Choroid plexus epithelial cell (primary cell): ENCODE measurements around the gene SLC16A1.
"Not testable (repeated sequence)": the region's sequence is repeated elsewhere in the genome, so short reads cannot be mapped to it uniquely, and the experiment has no call there.

Experiments used
- DNase-seq: peaks from one replicate; pipeline ENCODE4 v3.0.0-alpha.2; 2010; ENCODE audit warnings: low read depth
- H3K4me3 ChIP-seq: 2 replicates; pipeline ENCODE4 v1.5.1; 2011; ENCODE audit warnings: low read depth, mild to moderate bottlenecking, control low read depth, low read length, moderate library complexity
- CTCF ChIP-seq: conservative IDR thresholded peaks from 2 replicates; pipeline ENCODE4 v1.5.1; 2011; ENCODE audit warnings: low read depth, mild to moderate bottlenecking, control low read depth, inconsistent platforms, low read length, moderate library complexity

The SLC16A1 gene

DNA sequence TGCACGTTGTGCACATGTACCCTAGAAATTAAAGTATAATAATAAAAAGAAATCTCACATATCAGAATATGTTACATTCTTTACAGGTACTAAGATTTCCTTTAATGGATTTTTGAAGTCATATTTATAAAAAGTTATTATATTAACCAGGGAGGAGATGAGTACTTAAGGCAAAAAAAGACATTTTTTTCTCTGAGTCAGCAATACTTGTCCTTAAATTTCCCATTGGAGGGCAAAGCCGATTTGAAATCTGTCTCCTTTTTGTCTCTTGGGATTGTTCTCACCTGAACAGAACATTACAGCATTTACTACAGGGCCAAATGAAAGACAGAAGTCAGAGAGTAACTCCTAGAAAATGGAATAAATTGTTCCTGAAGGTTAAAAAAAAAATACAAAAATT, 26.3 kb upstream of the SLC16A1 start:
- TF ChIP-seq CTCF, result no peak
- no peak overlapping the region for H3K4me3 ChIP-seq
- no peak for DNase-seq

GRCh38 chr1:112981834-112982233, 25.8 kb upstream of the SLC16A1 start:
- H3K4me3 ChIP-seq, DNase-seq: not testable (repeated sequence)

- H3K4me3 ChIP-seq, result no peak overlapping the region
- no peak for TF ChIP-seq CTCF
- no peak for DNase-seq
Measured at GRCh38 chr1:112981426-112981825, 25.4 kb upstream of the SLC16A1 start.

DNA sequence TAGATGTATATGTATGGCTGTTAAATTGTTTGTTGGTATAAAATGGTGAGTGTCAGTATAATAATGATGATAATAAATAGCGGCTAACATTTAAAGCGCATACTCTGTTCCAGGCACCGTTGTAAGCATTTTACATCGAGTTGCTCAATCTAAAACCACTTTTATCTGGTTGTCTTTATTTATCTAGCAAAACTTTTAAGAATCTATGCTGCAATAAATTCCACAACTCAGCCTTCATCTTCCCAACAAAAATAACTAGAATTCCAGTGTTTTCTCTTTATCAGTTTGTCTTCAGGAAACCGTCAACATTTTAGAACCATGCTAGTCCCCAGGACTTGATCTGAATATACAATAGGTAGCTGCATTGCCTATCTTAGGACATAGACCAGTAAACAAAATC, 19.3 kb upstream of the SLC16A1 start:
- no peak overlapping the region for H3K4me3 ChIP-seq
- TF ChIP-seq CTCF, result no peak
- peak; percentile 34 for DNase-seq

- TF ChIP-seq CTCF, result no peak
- no peak overlapping the region for H3K4me3 ChIP-seq
- no peak for DNase-seq
Measured at GRCh38 chr1:112974646-112975045, 18.6 kb upstream of the SLC16A1 start.

GRCh38 chr1:112973788-112974187, 17.8 kb upstream of the SLC16A1 start:
- H3K4me3 ChIP-seq, result no peak overlapping the region
- DNase-seq, result no peak
- no peak for TF ChIP-seq CTCF

- no peak overlapping the region for H3K4me3 ChIP-seq
- DNase-seq, result no peak
- TF ChIP-seq CTCF, result no peak
Measured at GRCh38 chr1:112971006-112971405, 15.0 kb upstream of the SLC16A1 start.

- H3K4me3 ChIP-seq, result no peak overlapping the region
- no peak for TF ChIP-seq CTCF
- no peak for DNase-seq
Measured at GRCh38 chr1:112964347-112964746, 8.4 kb upstream of the SLC16A1 start.
